Mucosa of rectum (tissue), 2 donors: ENCODE measurements around the gene PLEKHG4B.
"Not testable (repeated sequence)": the region's sequence is repeated elsewhere in the genome, so short reads cannot be mapped to it uniquely, and the experiment has no call there.

Source experiments
- H3K27ac ChIP-seq, 2 donors: one replicate each; pipeline ENCODE4 v1.7.0; 2013; ENCODE audit warnings: inconsistent platforms in 2 of 2, low read depth in 2 of 2, low read length in 2 of 2
- H3K27me3 ChIP-seq, 2 donors: one replicate each; pipeline ENCODE4 v1.7.0; 2013; ENCODE audit warnings: low read length in 2 of 2; ENCODE audit not compliant: control insufficient read depth in 2 of 2, insufficient read depth in 2 of 2
- H3K36me3 ChIP-seq, 2 donors: one replicate each; pipeline ENCODE4 v1.7.0; 2013; ENCODE audit warnings: low read length in 2 of 2; ENCODE audit not compliant: control insufficient read depth in 2 of 2, insufficient read depth in 2 of 2
- H3K4me1 ChIP-seq, 2 donors: one replicate each; pipeline ENCODE4 v1.7.0; 2013; ENCODE audit warnings: low read length in 2 of 2, mild to moderate bottlenecking in 1 of 2; ENCODE audit not compliant: control insufficient read depth in 2 of 2, insufficient read depth in 2 of 2
- H3K4me3 ChIP-seq, 2 donors: one replicate each; pipeline ENCODE4 v1.7.0; 2013; ENCODE audit warnings: low read length in 2 of 2
- H3K9ac ChIP-seq, 2 donors: one replicate each; pipeline ENCODE4 v1.7.0; 2013; ENCODE audit warnings: low read length in 2 of 2, low read depth in 1 of 2, mild to moderate bottlenecking in 1 of 2
- H3K9me3 ChIP-seq, 2 donors: one replicate each; pipeline ENCODE4 v1.7.0; 2013; ENCODE audit warnings: low read length in 2 of 2; ENCODE audit not compliant: control insufficient read depth in 2 of 2
- donor health status: healthy.
- donor health status: Normal muscosa, but diverticular disease.

PLEKHG4B gene

GRCh38 chr5:94113-94892 is 2.3 kb downstream of the PLEKHG4B start:
- Histone ChIP-seq H3K27ac (no peak overlapping the region), H3K4me1 (no peaks in the 10 kb centered on the region), H3K9ac (no peak overlapping the region), H3K27me3 (peaks cover 21 to 27% of the 10 kb centered on the region in 2 donors), H3K9me3 (no peaks in the 10 kb centered on the region), H3K4me3 (no peak overlapping the region), H3K36me3 (no peaks in the 10 kb centered on the region)

DNA sequence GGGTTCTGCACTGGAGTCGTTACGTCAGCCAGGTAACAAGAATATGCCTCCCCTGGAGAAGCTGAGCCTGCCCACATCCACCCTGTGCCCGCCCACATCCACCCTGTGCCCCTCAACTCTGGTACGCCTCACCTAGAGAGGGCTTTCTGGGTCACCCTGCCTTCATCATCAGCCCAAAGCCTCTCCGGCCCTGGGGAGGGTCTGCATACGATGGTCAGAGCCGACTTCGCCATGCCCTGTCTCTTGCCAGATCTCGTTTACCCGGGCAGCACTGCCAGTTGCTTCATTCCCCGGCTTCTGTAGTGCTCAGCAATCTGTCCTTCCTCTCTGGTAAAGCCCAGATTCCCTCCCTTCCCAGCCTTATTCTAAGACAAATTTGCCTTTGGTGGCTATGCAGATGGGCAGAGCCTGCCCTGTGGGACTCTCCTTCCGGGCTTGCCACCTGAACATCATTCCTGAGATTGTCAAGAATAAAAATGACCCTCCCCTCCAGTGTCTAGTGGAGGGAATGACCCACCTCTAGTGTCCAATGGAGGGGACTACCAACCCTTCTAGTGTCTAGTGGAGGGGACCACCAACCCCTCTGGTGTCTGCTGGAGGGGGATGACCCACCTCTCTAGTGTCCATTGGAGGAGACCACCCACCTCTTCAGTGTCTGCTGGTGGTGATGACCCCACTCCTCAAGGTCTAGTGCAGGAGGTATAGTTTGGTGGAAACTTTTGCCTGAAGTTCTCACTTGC is 3.4 kb downstream of the PLEKHG4B start:
- H3K9ac ChIP-seq, result no peak overlapping the region
- H3K4me3 ChIP-seq, result no peak overlapping the region
- peaks cover 13 to 23% of the 10 kb centered on the region in 2 donors for H3K27me3 ChIP-seq
- H3K36me3 ChIP-seq, result no peaks in the 10 kb centered on the region
- H3K4me1 ChIP-seq, result no peaks in the 10 kb centered on the region
- no peak overlapping the region for H3K27ac ChIP-seq
- no peaks in the 10 kb centered on the region for H3K9me3 ChIP-seq

DNA sequence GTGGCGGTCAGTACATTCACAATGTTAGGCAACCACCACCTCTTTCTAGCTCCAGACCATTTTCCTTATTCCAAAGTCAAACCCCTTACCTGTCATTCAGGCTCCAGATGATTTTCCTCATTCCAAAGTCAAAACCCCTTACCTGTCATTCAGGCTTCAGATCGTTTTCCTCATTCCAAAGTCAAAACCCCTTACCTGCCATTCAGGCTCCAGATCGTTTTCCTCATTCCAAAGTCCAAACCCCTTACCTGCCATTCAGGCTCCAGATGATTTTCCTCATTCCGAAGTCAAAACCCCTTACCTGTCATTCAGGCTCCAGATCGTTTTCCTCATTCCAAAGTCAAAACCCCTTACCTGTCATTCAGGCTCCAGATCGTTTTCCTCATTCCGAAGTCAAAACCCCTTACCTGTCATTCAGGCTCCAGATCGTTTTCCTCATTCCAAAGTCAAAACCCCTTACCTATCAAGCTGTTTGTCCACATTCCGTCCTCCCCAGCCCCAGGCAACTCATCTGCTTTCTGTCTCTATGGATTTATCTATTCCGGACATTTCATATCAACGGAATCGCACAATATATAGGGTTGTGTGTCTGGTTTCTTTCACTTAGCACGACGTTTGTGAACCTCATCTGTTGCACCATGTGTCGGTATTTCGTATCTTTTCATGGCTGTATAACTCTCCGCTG is 5.2 kb downstream of the PLEKHG4B start:
- Histone ChIP-seq H3K4me3 (no peak overlapping the region), H3K27me3 (peaks cover 7 to 23% of the 10 kb centered on the region in 2 donors), H3K27ac (no peak overlapping the region), H3K4me1 (no peaks in the 10 kb centered on the region), H3K9ac (no peak overlapping the region), H3K36me3 (no peaks in the 10 kb centered on the region), H3K9me3 (no peaks in the 10 kb centered on the region)

DNA sequence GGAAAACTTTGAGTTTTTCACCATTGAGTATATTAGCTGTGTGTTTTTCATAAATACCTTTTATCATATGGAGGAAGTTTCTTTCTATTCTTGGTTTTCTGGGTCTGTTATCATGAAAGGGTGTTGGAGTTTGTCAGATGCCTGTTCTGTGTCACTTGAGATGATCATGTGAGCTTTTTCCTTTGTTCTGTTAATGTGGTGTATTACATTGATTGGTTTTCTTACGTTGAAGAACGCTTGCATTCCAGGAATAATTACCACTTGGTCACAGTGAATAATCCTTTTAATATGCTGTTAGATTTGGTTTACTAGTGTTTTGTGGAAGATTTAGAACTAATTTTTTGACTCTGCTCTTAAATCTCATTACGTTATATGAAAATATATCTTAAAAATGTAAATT is 7.8 kb downstream of the PLEKHG4B start:
- H3K27me3 ChIP-seq, result peaks cover 4 to 9% of the 10 kb centered on the region in 2 donors
- H3K27ac ChIP-seq, result no peak overlapping the region
- H3K4me3 ChIP-seq, result no peak overlapping the region
- no peaks in the 10 kb centered on the region for H3K4me1 ChIP-seq
- H3K36me3 ChIP-seq, result no peaks in the 10 kb centered on the region
- no peak overlapping the region for H3K9ac ChIP-seq
- H3K9me3 ChIP-seq, result no peaks in the 10 kb centered on the region

- peaks cover 0 to 4% of the 10 kb centered on the region in 2 donors for H3K27me3 ChIP-seq
- H3K4me1 ChIP-seq, result no peaks in the 10 kb centered on the region
- no peak overlapping the region for H3K9ac ChIP-seq
- no peak overlapping the region for H3K4me3 ChIP-seq
- H3K27ac ChIP-seq, result no peak overlapping the region
- H3K9me3 ChIP-seq, result no peaks in the 10 kb centered on the region
- no peaks in the 10 kb centered on the region for H3K36me3 ChIP-seq
Measured at GRCh38 chr5:102411-103043, 10.6 kb downstream of the PLEKHG4B start.

DNA sequence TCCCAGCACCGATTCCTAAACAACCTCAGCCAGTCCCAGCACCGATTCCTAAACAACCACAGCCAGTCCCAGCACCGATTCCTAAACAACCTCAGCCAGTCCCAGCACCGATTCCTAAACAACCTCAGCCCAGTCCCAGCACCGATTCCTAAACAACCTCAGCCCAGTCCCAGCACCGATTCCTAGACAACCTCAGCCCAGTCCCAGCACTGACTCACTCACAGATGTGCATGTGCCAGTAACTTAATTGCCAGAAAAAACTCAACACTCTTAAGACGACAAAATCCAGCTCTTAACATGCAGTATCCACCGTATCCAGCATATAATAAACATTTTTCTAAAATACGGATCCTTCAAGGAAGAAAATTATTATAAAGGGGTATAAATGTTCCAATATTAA is 12.1 kb downstream of the PLEKHG4B start:
- H3K27me3 ChIP-seq, H3K4me1 ChIP-seq, H3K36me3 ChIP-seq: not testable (repeated sequence)

GRCh38 chr5:104778-105296 is 12.9 kb downstream of the PLEKHG4B start:
- Histone ChIP-seq H3K27me3 (peaks cover 0 to under 1% of the 10 kb centered on the region in 2 donors), H3K4me1 (no peaks in the 10 kb centered on the region), H3K9me3 (no peaks in the 10 kb centered on the region), H3K9ac (no peak overlapping the region), H3K27ac (no peak overlapping the region), H3K4me3 (no peak overlapping the region), H3K36me3 (no peaks in the 10 kb centered on the region)

More for the DNA sequence above, 12.1 kb downstream of the PLEKHG4B start:
- H3K9ac ChIP-seq, H3K4me3 ChIP-seq, H3K9me3 ChIP-seq, H3K27ac ChIP-seq: not testable (repeated sequence)

- Histone ChIP-seq H3K4me1 (no peaks in the 10 kb centered on the region), H3K9me3 (no peaks in the 10 kb centered on the region), H3K9ac (no peak overlapping the region), H3K27me3 (no peaks in the 10 kb centered on the region), H3K27ac (no peak overlapping the region), H3K4me3 (no peak overlapping the region), H3K36me3 (no peaks in the 10 kb centered on the region)
Measured at GRCh38 chr5:105504-106070, 13.6 kb downstream of the PLEKHG4B start.

GRCh38 chr5:106587-106986 is 14.6 kb downstream of the PLEKHG4B start:
- H3K27me3 ChIP-seq, result no peaks in the 10 kb centered on the region
- H3K27ac ChIP-seq, result no peak overlapping the region
- H3K9me3 ChIP-seq, result no peaks in the 10 kb centered on the region
- H3K9ac ChIP-seq, result no peak overlapping the region
- H3K4me3 ChIP-seq, result no peak overlapping the region
- H3K36me3 ChIP-seq, result no peaks in the 10 kb centered on the region
- no peaks in the 10 kb centered on the region for H3K4me1 ChIP-seq
